OCI-LY3 (cell line): ENCODE results near the gene SETBP1.

ENCODE experiments used
- H2AFZ ChIP-seq: fragments of 200-600, 300-600 bp; shearing (Covaris generic); 2 replicates; pipeline ENCODE4 v1.6.0; 2014; ENCODE audit warnings: antibody characterized with exemption, low read depth, low read length
- H3K27ac ChIP-seq: fragments of 200-600, 300-600 bp; sonication (generic); 2 replicates; pipeline ENCODE4 v1.5.1; 2014; ENCODE audit warnings: mild to moderate bottlenecking, low read length, moderate library complexity, mixed read lengths
- H3K27me3 ChIP-seq: fragments of 200-600, 300-600 bp; sonication (generic); 2 replicates; pipeline ENCODE4 v1.6.1; 2014; ENCODE audit warnings: low read depth, low read length, mixed read lengths
- H3K36me3 ChIP-seq: fragments of 200-600, 300-600 bp; sonication (generic); replicated peaks from 2 replicates; pipeline ENCODE3; 2014; ENCODE audit warnings: low read depth, low read length, mixed read lengths
- H3K4me1 ChIP-seq: fragments of 300-600, 200-600 bp; sonication (generic); 2 replicates; pipeline ENCODE4 v1.6.1; 2014; ENCODE audit warnings: low read length, mixed read lengths
- H3K4me2 ChIP-seq: fragments of 200-600, 300-600 bp; sonication (generic); 2 replicates; pipeline ENCODE4 v1.6.1; 2014; ENCODE audit warnings: low read length, mixed read lengths
- H3K4me3 ChIP-seq: fragments of 300-600, 200-600 bp; sonication (generic); 2 replicates; pipeline ENCODE4 v1.5.1; 2014; ENCODE audit warnings: antibody characterized with exemption, mild to moderate bottlenecking, low read length, moderate library complexity
- H3K79me2 ChIP-seq: fragments of 300-600, 200-600 bp; shearing (Covaris generic); 2 replicates; pipeline ENCODE4 v1.6.1; 2014; ENCODE audit warnings: mild to moderate bottlenecking, low read length, mixed read lengths
- H3K9ac ChIP-seq: fragments of 300-600, 200-600 bp; shearing (Covaris generic); 2 replicates; pipeline ENCODE4 v1.6.0; 2014; ENCODE audit warnings: mild to moderate bottlenecking, low read length, moderate library complexity
- H3K9me3 ChIP-seq: fragments of 200-600, 300-600 bp; shearing (Covaris generic); 2 replicates; pipeline ENCODE4 v1.6.1; 2014; ENCODE audit warnings: low read length, mixed read lengths; ENCODE audit not compliant: insufficient read depth
- H4K20me1 ChIP-seq: fragments of 200-600, 300-600 bp; sonication (generic); 2 replicates; pipeline ENCODE4 v1.6.1; 2016; ENCODE audit warnings: low read length, mixed read lengths; ENCODE audit not compliant: insufficient read depth
- CTCF ChIP-seq: fragments of 200-600, 300-600 bp; sonication (generic); IDR thresholded peaks from 2 replicates; pipeline ENCODE4 v1.5.1; 2014; ENCODE audit warnings: antibody characterized with exemption, low read length, low read depth
- EZH2phosphoT487 ChIP-seq: fragments of 200-600 bp; shearing (Covaris generic); IDR thresholded peaks from 2 replicates; pipeline ENCODE4 v1.6.1; 2018; ENCODE audit warnings: antibody characterized with exemption, mixed run types, low read depth

SETBP1 gene

DNA sequence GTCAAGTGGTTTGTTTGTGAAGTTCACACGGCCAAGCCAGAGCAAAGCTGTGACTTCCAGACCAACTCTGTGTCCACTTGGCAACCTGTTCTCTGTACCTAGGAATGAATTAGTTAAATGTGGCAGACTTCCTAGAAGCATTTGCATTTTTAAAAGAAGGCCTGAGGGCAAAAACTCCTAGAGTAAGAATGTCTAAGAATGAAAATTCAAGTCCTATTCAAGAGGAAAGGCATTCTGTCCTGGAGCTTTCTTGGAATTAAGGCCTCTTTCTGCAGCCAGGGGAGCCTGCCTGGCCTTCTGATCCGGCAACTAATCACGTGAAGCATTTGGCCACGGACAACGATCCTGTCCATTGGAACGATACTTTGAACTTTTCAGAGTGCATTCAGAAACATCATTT lies 155.0 kb downstream of the SETBP1 start:
- no peaks in the 10 kb centered on the region for H3K27me3 ChIP-seq
- no peak overlapping the region for H3K4me2 ChIP-seq
- no peak overlapping the region for H3K9ac ChIP-seq
- H3K9me3 ChIP-seq: no peaks in the 10 kb centered on the region
- H3K27ac ChIP-seq: no peak overlapping the region
- no peaks in the 10 kb centered on the region for H4K20me1 ChIP-seq
- H3K36me3 ChIP-seq: no peaks in the 10 kb centered on the region
- H3K79me2 ChIP-seq: no peaks in the 10 kb centered on the region; the same call in 1 of the 2 replicates
- H3K4me3 ChIP-seq: no peak overlapping the region
- TF ChIP-seq EZH2phosphoT487 (no peak), CTCF (no peak)
- H2AFZ ChIP-seq: no peak overlapping the region
- H3K4me1 ChIP-seq: peaks cover 28% of the 10 kb centered on the region

DNA sequence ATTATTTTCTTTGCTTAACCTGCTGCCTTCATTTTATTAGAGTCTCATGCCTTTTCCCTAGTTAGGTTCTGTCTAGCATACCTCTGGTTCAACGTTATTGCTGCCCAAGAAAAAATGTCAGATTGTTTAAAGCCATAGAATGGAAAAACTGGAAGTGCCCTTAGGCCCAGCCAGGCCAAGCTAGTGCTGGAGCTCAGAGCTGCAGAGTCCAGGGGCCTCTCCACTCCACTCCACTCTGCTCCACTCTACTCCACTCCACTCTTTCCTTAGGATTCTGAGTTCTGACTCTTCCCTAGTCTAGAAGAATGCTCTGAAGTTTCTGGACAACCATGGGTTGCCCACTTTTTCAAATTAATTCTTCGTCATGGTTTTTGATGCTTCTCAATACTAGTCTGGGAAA lies 155.6 kb downstream of the SETBP1 start:
- H3K36me3 ChIP-seq: peaks cover 2% of the 10 kb centered on the region
- H3K4me2 ChIP-seq: no peak overlapping the region
- no peak overlapping the region for H3K4me3 ChIP-seq
- H3K9me3 ChIP-seq: no peaks in the 10 kb centered on the region
- peaks cover 29% of the 10 kb centered on the region for H3K4me1 ChIP-seq
- no peak overlapping the region for H2AFZ ChIP-seq
- H3K79me2 ChIP-seq: no peaks in the 10 kb centered on the region; the same call in 1 of the 2 replicates
- no peaks in the 10 kb centered on the region for H4K20me1 ChIP-seq
- H3K27me3 ChIP-seq: no peaks in the 10 kb centered on the region
- TF ChIP-seq EZH2phosphoT487: no peak
- TF ChIP-seq CTCF: no peak
- no peak overlapping the region for H3K27ac ChIP-seq
- no peak overlapping the region for H3K9ac ChIP-seq

DNA sequence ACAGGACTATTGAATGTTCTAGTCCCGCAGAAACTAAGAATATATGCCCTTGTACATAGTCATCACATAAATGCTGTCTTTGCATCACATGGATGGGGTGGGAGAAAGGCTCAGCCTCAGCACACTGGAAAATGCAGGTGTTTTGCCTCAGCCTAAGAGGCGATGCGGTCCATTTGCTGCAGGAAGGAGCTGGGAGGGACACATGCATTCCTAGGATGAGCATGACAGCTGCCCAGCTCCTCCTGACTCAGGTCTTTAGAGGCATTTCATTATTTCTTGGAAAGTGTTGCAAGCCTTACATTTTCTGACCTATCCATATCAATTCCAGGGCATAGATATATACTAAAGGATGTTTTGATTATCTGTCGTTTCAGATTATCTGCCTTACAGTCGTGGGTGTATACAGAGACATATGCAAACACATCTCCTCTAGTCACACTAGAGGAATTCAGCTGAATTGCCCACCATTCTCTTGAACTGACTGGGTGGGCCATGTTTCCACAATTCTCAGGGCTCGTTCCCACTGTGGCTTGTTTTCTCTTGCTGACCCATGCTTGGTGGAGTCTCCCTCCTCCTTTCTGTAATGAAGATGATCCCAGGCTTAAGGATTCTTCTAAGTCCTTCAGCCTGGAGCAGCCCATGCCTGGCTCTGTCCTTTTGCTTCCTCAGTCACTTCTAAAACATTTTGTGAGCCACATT lies 156.9 kb downstream of the SETBP1 start:
- Histone ChIP-seq H4K20me1 (no peaks in the 10 kb centered on the region), H3K36me3 (peaks cover 4% of the 10 kb centered on the region), H3K79me2 (no peaks in the 10 kb centered on the region; the same call in 1 of the 2 replicates), H3K4me1 (peaks cover 40% of the 10 kb centered on the region), H3K4me2 (no peak overlapping the region), H3K27me3 (no peaks in the 10 kb centered on the region), H3K4me3 (no peak overlapping the region), H3K27ac (no peak overlapping the region), H3K9me3 (no peaks in the 10 kb centered on the region), H2AFZ (no peak overlapping the region), H3K9ac (no peak overlapping the region)
- TF ChIP-seq CTCF (no peak), EZH2phosphoT487 (no peak)

- Histone ChIP-seq H3K9ac (peak overlapping the region; percentile 58), H2AFZ (peak overlapping the region; percentile 41; the same call in 1 of the 2 replicates), H3K27me3 (no peaks in the 10 kb centered on the region), H3K4me1 (peaks cover 49% of the 10 kb centered on the region), H4K20me1 (no peaks in the 10 kb centered on the region), H3K9me3 (no peaks in the 10 kb centered on the region), H3K4me2 (peak overlapping the region; percentile 78), H3K4me3 (peak overlapping the region; percentile 57), H3K79me2 (no peaks in the 10 kb centered on the region; the same call in 1 of the 2 replicates), H3K36me3 (peaks cover 4% of the 10 kb centered on the region), H3K27ac (peak overlapping the region; percentile 48)
- TF ChIP-seq CTCF (no peak), EZH2phosphoT487 (no peak)
Measured at GRCh38 chr18:44838971-44839666, 158.4 kb downstream of the SETBP1 start.
